Pulmonary artery endothelial cell (primary cell): ENCODE results near the gene APOBEC3A. TPM values are rescaled to one million over a fixed set of nuclear protein-coding genes. Genes with fewer than 3 reads are reported as not detected.
A peak's percentile ranks its signal among the peaks of the same experiment; 100 is the strongest.
"Not testable (repeated sequence)": the region's sequence is repeated elsewhere in the genome, so short reads cannot be mapped to it uniquely, and the experiment has no call there.

Experiments
- DNase-seq: peaks from one replicate; pipeline ENCODE4 v3.0.0-alpha.2; 2011; ENCODE audit warnings: low read depth, low spot score
- total RNA-seq: library from RNA; depleted of rRNA; stranded (reverse); fragments of >200 nt; gene quantifications from 2 replicates; pipeline ENCODE4 v1.2.3, GENCODE V29; 2014

The APOBEC3A gene
- total RNA-seq, 1 donor from 2014 or later, result not detected

DNA sequence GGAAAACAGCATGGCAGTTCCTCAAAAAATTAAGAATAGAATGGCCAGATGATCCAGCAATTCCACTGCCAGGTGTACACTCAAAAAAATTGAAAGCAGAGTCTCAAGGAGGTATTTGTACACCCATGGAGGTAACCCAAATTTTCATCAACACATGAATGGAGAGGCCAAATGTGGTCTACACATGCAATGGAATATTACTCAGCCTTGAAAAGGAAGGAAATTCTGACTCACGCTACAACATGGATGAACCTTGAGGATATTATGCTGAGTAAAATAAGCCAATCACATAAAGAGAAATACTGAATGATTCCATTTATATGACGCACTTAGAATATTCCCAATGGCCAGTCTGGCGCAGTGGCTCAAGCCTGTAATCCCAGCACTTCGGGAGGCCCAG lies 19.9 kb downstream of the APOBEC3A start:
- not testable (repeated sequence) for DNase-seq

DNA sequence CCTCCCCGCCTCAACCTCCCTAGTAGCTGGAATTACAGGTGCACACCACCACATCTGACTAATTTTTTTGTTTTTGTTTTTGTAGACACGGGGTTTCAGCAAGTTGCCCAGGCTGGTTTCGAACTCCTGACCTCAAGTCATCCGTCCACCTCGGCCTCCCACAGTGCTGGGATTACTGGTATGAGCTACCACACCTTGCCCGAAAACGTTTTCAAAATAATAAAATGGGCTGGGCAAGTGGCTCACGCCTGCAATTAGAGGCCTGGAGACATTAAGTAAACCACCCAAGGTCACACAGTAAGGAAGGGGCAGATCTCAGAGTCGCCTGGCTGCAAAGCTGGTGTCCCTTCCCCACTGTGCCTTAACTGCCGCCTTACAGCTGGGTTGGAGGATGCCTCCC lies 23.2 kb downstream of the APOBEC3A start:
- not testable (repeated sequence) for DNase-seq

DNA sequence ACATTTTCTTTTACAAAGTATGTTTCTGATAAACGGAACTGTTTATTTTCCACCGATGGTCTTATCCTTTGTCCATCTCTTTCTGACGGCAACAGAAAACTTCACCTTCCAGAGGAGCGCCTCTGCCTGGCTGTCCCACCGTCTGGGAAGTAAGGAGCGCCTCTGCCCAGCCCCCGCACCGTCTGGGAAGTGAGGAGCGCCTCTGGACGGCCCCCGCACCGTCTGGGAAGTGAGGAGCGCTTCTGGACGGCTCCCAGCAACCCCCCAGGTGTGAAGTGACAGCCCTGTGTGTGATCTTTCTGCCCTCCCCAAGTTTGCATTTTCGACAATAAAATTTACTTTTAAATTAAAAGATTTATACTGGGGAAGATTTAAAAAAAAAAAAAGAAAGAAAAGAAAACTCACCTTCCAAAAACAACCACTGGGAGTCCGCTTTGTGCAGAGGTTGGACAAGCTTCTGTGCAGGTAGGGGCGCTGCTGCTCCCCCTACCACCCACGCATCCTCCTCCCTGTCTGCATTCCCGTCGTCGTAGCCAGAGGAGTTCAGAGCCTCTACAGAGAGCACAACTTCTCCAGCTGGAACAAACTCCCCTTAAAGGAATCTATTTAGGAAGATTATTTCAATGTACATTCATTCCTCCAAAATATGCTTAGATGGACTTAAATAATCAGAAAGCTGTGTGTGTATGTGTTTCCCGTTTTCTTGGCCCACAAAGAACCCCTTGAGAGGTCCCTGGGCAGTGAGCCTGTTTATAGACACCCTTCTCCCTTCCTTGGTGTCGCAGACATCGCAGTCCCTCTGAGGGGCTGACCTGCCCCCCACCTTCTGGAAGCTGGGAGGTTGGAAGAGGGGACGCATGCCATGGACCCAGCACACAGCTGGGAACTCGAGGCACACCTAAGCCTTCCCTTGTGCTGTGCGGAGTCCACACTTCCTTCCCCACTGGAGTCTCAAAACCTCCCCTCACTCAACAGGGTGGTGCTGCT lies 23.9 kb downstream of the APOBEC3A start:
- DNase-seq, result no peak

DNA sequence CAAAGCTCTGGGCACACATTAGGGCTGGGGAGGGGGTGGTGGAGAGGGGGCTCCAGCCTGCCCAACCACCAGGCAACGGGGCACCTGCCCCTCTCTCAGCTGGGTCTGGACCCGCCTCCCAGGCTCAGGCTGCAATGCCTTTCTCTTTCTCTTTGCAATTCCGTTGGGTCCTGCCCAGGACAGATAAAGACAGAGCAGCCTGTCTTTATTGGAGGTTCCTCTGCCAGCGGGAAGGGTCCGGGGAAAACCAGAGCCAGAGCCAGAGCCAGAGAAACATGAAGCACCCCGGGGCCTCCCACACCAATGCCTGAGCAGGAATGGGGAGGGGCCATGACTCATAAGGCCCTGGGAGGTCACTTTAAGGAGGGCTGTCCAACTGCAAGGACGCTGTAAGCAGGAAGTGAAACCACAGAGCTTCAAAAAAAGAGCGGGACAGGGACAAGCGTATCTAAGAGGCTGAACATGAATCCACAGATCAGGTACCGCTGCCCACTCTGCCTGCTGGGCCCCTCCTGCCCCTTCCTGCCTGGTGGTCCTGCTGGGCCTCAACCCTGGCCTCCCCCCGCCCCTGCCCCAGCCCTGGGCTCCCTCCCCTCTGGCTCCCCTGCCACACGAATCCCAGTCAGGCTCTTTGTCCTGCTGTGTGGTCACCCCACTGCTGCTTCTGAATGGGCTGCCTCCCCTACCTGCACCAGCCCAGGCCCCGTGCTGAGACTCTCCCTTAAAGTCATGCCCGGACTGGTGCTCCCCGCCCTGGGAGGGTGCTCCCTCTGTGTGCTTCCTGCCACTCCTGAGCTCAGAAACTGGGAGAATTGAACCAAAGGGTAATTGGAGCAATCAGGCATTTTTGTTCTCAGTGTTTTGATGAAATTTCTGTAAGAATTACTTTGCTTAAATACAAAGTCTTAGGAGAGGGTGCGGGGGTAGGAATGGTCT lies 24.9 kb downstream of the APOBEC3A start, which contains the start of gene APOBEC3B:
TSS of gene APOBEC3B (plus strand) at position 356 of the 936 bp plus-strand sequence. CDS start at position 463, 107 bp downstream.
- DNase-seq, result peak; percentile 48

DNA sequence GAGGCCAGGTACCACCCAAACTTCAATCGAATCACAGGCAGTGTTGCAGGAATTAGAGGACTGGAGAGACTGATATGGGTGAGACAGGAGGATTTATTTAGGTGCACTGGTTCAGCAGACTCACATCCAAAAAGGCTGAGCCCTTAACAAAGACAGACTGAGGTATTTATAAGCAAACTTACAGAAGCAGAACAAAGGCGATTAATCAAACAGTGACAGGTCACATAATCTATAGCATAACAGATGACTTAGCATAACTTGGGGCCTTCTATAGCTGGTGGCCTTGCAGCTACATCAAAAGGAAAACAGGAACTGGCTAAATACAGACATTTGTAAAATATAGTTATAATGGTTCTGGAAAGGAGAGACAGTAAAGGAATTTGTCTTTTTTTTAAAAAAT lies 26.8 kb downstream of the APOBEC3A start:
- DNase-seq, result no peak

DNA sequence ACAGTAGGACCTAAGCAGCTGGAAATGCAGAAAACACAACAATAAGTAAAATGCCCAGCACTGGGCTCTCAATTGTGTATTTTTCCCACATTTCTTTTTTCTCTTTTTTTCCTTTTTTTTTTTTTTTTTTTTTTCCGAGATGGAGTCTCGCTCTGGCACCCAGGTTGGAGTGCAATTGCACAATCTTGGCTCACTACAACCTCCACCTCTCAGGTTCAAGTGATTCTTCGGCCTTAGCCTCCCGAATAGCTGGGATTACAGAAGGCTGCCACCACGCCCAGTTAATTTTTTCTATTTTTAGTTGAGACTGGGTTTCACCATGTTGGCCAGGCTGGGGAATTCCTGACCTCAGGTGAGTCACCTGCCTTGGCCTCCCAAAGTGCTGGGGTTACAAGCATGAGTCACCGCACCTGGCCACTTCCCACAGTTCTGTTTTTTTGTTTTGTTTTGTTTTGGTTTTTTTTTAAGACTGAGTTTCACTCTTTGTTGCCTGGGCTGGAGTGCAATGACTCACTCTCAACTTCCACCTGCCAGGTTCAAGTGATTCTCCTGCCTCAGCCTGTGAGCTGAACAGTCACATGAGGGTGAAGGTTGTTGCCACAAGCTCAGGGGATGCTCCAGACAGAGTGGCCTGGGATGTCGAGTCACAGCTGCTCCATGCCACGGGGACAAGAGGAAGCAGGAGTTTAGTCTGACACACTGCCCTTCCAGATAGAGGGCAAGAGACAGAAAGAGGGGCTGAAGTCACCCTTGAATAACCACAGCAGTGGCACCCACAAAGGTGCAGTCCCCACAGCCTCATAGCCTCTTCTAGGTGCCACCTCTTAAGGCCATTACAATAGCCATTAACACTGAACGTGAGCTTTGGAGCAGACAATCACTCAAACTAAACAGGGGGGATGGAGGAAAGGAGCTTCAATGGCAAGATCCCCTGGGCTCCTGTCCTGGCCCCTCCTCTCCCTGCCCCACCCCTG lies 27.7 kb downstream of the APOBEC3A start:
- not testable (repeated sequence) for DNase-seq

DNA sequence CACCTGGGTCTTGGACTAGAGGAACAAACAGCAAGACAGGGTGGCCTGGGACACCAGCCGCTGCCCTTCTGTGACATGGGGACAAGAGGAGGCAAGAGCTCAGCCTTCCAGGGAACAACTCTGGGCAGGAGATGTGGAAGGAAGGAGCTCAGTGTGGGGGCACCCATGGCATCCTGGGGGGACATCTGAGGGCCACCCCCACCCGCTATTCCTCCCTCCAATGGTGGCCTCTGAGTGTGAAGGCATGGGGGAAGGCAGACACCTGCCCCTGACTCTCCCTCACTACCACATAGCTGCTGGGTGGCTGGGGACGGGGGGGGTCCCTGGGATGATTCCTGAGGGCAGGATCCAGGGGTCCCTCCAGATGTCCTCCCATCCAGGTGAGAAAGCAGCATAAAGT lies 29.2 kb downstream of the APOBEC3A start:
- DNase-seq, result no peak

DNA sequence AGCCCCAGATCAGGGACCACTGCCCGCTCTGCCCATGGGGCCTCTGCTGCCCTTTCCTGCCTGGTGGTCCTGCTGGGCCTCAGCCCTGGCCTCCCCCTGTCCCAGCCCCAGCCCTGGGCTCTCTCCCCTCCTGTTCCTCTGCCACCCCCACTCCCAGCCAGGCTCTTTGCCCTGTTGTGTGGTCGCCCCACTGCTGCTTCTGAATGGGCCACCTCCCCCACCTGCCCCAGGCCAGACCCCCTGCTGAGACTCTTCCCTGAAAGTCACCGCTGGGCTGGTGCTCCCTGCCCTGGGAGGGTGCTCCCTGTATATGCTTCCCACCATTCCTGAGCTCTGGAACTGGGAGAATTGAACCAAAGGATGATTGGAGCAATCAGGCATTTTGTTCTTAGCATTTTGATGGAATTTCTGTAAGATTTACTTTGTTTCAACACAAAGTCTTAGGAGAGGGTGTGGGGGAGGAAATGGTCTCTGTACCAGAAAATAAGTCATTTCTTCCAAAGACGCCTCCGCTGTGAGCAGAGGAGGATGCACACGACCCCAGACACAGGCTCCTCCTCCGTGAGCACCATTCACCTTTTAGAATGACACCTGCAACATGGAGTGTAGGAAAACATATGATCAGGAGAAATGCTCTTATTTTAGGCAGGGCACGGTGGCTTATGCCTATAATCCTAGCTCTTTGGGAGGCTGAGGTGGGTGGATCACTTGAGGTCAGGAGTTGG lies 29.9 kb downstream of the APOBEC3A start:
- no peak for DNase-seq

DNA sequence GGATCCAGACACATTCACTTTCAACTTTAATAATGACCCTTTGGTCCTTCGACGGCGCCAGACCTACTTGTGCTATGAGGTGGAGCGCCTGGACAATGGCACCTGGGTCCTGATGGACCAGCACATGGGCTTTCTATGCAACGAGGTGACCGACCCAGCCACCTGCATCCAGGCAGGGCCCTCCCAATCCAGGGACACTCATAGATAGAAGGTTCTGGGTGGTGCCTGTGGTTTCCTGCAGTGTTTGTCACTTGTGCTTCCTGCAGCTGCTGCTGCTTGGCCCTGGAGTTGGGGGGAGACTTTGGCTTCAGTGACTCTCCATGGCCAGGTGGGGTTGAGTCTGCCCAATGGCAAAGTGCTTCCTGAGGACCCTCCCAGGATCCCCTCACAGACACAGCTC lies 32.1 kb downstream of the APOBEC3A start:
- no peak for DNase-seq

DNA sequence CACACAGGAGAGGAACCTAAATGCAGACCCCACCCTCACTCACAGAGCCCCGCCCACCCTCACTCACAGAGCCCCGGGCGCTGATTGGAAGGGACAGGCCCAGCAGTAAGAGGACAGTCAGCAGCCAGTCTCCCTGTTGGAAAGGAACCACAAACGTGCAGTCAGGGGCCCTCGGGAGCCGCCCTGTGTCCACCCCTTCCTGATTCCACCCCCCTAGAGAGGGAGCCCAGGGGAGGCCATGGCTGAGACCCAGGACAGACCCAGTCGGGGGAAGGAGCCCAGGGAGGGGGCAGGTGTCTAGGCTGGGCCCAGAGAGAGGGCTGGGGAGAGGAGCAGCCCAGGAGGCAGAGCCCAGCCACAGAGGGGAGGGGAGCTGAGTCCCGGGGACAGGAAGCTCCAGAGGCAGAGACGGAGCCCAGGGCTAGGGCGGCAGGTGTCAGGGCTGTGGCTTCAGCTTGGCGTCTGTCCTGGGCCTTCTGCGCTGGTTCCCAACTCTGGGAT lies 35.5 kb downstream of the APOBEC3A start:
- not testable (repeated sequence) for DNase-seq

DNA sequence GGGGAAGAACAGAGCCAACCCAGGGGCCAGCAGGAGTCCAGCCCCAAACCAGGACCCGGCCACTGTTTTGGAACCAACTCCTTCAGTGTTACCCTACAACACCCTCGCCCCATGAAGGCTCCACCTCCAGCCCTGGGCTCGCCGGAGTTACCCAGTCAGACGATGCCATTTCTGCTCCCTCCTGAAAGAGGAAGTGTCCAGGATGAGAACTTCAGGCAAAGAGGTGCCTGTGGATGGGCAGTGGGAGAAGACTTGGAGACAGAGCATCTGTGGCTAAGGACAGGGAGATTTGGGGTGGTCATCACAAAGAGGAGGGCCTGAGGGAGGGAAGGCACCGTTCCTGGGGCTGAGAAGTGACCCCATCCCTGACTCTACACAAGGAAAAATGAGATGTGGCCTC lies 38.7 kb downstream of the APOBEC3A start:
- DNase-seq, result no peak

DNA sequence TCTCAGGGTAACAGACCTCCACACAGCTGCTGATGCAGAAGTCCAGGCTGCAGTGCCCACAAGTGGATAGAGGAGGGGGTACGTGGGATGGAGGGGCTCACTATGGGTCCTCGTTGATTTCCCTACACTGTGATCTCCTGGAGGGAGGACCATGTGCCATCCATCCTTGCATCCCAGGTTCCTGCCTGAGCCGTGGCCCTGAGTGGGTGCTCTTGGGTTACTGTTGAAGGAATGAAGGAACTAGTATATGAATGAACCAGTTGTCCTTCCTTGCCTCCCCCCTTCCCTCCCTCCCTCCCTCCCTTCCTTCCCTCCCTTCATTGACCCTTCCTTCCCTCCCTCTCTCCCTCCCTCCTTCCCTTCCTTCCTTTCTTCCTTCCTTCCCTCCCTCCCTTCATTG lies 40.1 kb downstream of the APOBEC3A start:
- DNase-seq, result no peak

DNA sequence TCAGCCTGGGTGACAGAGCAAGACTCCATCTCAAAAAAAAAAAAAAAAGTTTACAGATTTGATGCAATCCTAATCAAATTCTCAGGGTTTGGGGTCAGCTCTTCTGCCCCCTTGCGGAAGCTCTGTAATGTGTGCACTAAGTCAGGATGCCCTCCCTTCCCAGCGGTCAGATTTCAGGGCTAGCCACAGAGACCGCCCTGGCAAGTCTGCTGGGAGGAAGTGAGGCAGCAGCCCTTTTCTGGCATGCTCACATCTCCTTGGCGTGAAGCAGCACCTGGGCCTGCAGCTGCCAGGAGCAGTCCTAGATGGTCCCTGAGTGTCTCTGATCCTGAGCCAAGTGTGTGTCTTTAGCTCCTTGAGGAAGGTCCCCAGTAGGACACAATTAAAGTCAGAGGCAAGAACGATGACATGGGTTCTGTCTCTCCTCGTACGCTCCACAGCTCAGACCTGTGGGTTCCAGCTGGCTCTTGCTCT lies 45.8 kb downstream of the APOBEC3A start:
- DNase-seq, result peak; percentile 47

DNA sequence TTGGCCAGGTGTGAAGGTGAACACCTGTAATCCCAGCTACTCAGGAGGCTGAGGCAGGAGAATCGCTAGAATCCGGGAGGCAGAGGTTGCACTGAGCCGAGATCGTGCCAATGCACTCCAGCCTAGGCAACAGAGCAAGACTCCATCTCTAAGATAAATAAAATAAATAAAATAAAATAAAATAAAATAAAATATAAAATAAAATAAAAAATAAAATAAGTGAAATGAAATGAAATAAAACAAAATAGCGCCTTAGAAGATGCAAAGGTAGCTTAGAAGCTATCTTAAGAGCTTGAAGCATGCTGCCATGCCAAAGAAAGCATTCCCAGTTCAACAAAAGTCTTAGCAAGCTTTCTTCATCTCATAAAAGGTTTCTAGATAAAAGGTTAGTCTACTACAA lies 49.8 kb downstream of the APOBEC3A start:
- no peak for DNase-seq

DNA sequence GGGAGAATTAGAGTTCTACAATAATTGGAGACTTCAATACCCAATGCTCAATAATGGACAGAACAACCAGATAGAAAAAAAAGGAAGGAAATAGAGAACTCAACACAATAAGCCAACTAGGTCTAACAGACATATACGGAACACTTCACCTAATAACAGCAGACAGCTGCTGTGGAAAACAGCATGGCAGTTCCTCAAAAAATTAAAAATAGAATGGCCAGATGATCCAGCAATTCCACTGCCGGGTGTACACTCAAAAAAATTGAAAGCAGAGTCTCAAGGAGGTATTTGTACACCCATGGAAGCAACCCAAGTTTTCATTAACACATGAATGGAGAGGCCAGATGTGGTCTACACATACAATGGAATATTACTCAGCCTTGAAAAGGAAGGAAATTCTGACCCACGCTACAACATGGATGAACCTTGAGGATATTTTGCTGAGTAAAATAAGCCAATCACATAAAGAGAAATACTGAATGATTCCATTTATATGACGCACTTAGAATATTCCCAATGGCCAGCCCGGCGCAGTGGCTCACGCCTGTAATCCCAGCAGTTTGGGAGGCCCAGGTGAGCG lies 51.0 kb downstream of the APOBEC3A start:
- DNase-seq, result not testable (repeated sequence)

DNA sequence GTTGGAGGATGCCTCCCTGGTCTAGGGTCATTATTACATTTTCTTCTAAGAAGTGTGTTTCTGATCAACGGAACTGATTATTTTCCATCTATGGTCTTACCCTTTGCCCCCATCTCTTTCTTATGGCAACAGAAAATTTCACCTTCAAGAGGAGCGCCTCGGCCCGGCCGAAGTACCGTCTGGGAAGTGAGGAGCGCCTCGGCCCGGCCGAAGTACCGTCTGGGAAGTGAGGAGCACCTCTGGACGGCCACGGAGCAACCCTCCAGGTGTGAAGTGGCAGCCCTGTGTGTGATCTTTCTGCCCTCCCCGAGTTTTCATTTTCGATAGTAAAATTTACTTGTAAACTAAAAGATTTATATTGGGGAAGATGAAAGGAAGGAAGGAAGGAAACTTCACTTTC lies 53.5 kb downstream of the APOBEC3A start:
- DNase-seq, result no peak
